Endothelial cell of umbilical vein (primary cell): ENCODE data around the gene ZFYVE16. TPM values are rescaled to one million over a fixed set of nuclear protein-coding genes. Genes with fewer than 3 reads are reported as not detected.
"Not testable (repeated sequence)": the region's sequence is repeated elsewhere in the genome, so short reads cannot be mapped to it uniquely, and the experiment has no call there.

Experiments
- BruUV-seq: library from RNA; stranded (reverse); fragments of 400-500 nt; replicated peaks from 2 replicates; lab custom pipeline; 2021; lab: Mats Ljungman, UMichigan
- CTCF ChIA-PET: fragments of 300-600, 350-600 bp; sonication (Branson Sonifier 250); formaldehyde crosslinking; loops from one replicate; lab custom pipeline; 2021; ENCODE audit warnings: antibody characterized with exemption, inconsistent platforms; lab: Charles Lee
- POLR2A ChIA-PET: fragments of 300-600, 350-600 bp; sonication (Branson Sonifier 250); formaldehyde crosslinking; loops from one replicate; lab custom pipeline; 2021; ENCODE audit warnings: antibody characterized with exemption, inconsistent platforms; lab: Charles Lee
- DNase-seq: peaks from one replicate; pipeline ENCODE4 v3.0.0-alpha.2; 2011; ENCODE audit warnings: low read depth, low spot score
- FAIRE-seq: peaks from 2 replicates; lab custom pipeline; 2011; peaks lifted over from hg19 to GRCh38; lab: Jason Lieb, UNC
- H2AFZ ChIP-seq: 2 replicates; pipeline ENCODE4 v1.6.0; 2012; ENCODE audit warnings: low read depth, low read length, control low read depth, inconsistent platforms
- H3K27ac ChIP-seq: 2 replicates; pipeline ENCODE4 v1.5.1; 2011; ENCODE audit warnings: low read depth, mild to moderate bottlenecking, control low read depth, low read length, moderate library complexity; ENCODE audit not compliant: insufficient read depth
- H3K27me3 ChIP-seq, 2 experiments: 2 replicates each; pipeline versions ENCODE4 v1.6.0 to v1.6.1; 2011; ENCODE audit warnings: low read length in 2 of 2, mixed read lengths in 1 of 2; ENCODE audit not compliant: control insufficient read depth in 2 of 2, insufficient read depth in 2 of 2
- H3K36me3 ChIP-seq, 2 experiments: 2 replicates in 1 of 2; 3 replicates in 1 of 2; pipeline ENCODE4 v1.5.1; 2011; ENCODE audit warnings: low read length in 2 of 2, mild to moderate bottlenecking in 1 of 2, moderate library complexity in 1 of 2; ENCODE audit not compliant: control insufficient read depth in 2 of 2, insufficient read depth in 2 of 2; ENCODE audit errors: extremely low read depth in 1 of 2
- H3K4me1 ChIP-seq: 3 replicates; pipeline ENCODE4 v1.5.1; 2011; ENCODE audit warnings: mild to moderate bottlenecking, low read length; ENCODE audit not compliant: control insufficient read depth, insufficient read depth; ENCODE audit errors: extremely low read depth
- H3K4me2 ChIP-seq: 2 replicates; pipeline ENCODE4 v1.6.1; 2011; ENCODE audit warnings: low read length, control low read depth, mixed read lengths; ENCODE audit not compliant: insufficient read depth
- H3K4me3 ChIP-seq, 3 experiments: fragments of 200-600 bp in 1 of 3; sonication (generic), shearing (Covaris generic) in 1 of 3; replicated peaks in 1 of 3; 2 replicates each; pipeline ENCODE4 v1.5.1; 2011 to 2016; ENCODE audit warnings: control low read depth in 3 of 3, low read length in 3 of 3, mild to moderate bottlenecking in 2 of 3, inconsistent platforms in 1 of 3, low read depth in 1 of 3, moderate library complexity in 1 of 3; ENCODE audit not compliant: insufficient read depth in 1 of 3
- H3K79me2 ChIP-seq: 2 replicates; pipeline ENCODE4 v1.6.0; 2012; ENCODE audit warnings: low read length, inconsistent platforms; ENCODE audit not compliant: control insufficient read depth, insufficient read depth
- H3K9ac ChIP-seq: replicated peaks from 2 replicates; pipeline ENCODE3; 2011; ENCODE audit warnings: low read length, control low read depth; ENCODE audit not compliant: insufficient read depth; ENCODE audit errors: extremely low read depth
- H3K9me1 ChIP-seq: replicated peaks from 3 replicates; pipeline ENCODE4 v1.6.0; 2011; ENCODE audit warnings: mild to moderate bottlenecking, low read length; ENCODE audit not compliant: control insufficient read depth, insufficient read depth; ENCODE audit errors: extremely low read depth
- H3K9me3 ChIP-seq: replicated peaks from 2 replicates; pipeline ENCODE4 v1.5.1; 2012; ENCODE audit warnings: low read length, inconsistent platforms; ENCODE audit not compliant: control insufficient read depth, insufficient read depth
- H4K20me1 ChIP-seq: replicated peaks from 2 replicates; pipeline ENCODE3; 2011; ENCODE audit warnings: mild to moderate bottlenecking, low read length; ENCODE audit not compliant: control insufficient read depth, insufficient read depth; ENCODE audit errors: extremely low read depth
- EZH2 ChIP-seq: IDR thresholded peaks from 2 replicates; pipeline ENCODE4 v1.6.1; 2012; ENCODE audit warnings: borderline replicate concordance, low read depth, mild to moderate bottlenecking, moderate library complexity, low read length, inconsistent platforms; ENCODE audit not compliant: severe bottlenecking
- FOS ChIP-seq: IDR thresholded peaks from 2 replicates; pipeline ENCODE4 v1.6.1; 2011; ENCODE audit warnings: mild to moderate bottlenecking, low read length, moderate library complexity, borderline replicate concordance; ENCODE audit not compliant: insufficient read depth
- GATA2 ChIP-seq: IDR thresholded peaks from 2 replicates; pipeline ENCODE4 v1.7.0; 2011; ENCODE audit warnings: low read depth, mild to moderate bottlenecking, moderate library complexity, mixed read lengths, low read length; ENCODE audit not compliant: insufficient read length, insufficient read depth
- JUN ChIP-seq: IDR thresholded peaks from 2 replicates; pipeline ENCODE4 v1.6.1; 2011; ENCODE audit warnings: borderline replicate concordance, low read depth; ENCODE audit not compliant: insufficient read length, insufficient read depth
- MYC ChIP-seq: IDR thresholded peaks from one replicate; pipeline ENCODE4 v1.6.1; 2011; ENCODE audit warnings: mild to moderate bottlenecking, low read depth, low read length
- POLR2A ChIP-seq: IDR thresholded peaks from 2 replicates; pipeline ENCODE4 v1.6.1; 2012; ENCODE audit warnings: low read depth, mild to moderate bottlenecking, control low read depth, low read length
- POLR2AphosphoS5 ChIP-seq: IDR thresholded peaks from 2 replicates; pipeline ENCODE4 v1.6.1; 2012; ENCODE audit warnings: low read depth, mild to moderate bottlenecking, control low read depth, low read length, moderate library complexity; ENCODE audit not compliant: insufficient read depth
- dilution Hi-C: fragments of 300-500 bp; cut with MboI; formaldehyde crosslinking; loops from one replicate; pipeline ENCODE4 v1.15.0; 2019; ENCODE audit warnings: low sequenced_read_pairs; ENCODE audit not compliant: extremely low pct_ligation_motif_present
- intact Hi-C: fragments of 100-400 bp; cut with micrococcal nuclease; formaldehyde crosslinking; loops from one replicate; pipeline ENCODE4 v1.10.0; 2022
- polyA plus RNA-seq, 4 experiments: library from polyadenylated mRNA; depleted of rRNA in 3 of 4; stranded (reverse) in 3 of 4; unstranded in 1 of 4; fragments of >200 nt; gene quantifications; 2 replicates each; pipeline versions ENCODE4 v1.2.1 to v1.2.3, GENCODE V29; 2011 to 2012; ENCODE audit warnings: missing spikeins in 1 of 4
- total RNA-seq: library from RNA; stranded (reverse); gene quantifications from 2 replicates; pipeline ENCODE4 v1.2.3, GENCODE V29; 2021
- TF ChIP-seq, protein P1 (sequence below): IDR thresholded peaks from 2 replicates; pipeline ENCODE4 v1.6.1; 2011; ENCODE audit not compliant: insufficient read depth, insufficient read length
- TF ChIP-seq, protein P2 (sequence below), 2 donors: IDR thresholded peaks; 1 replicate in 1 of 2; 2 replicates in 1 of 2; pipeline ENCODE4 v1.5.1; 2011; ENCODE audit warnings: low read length in 2 of 2, mild to moderate bottlenecking in 2 of 2, moderate library complexity in 2 of 2, control low read depth in 1 of 2, inconsistent platforms in 1 of 2, low read depth in 1 of 2; ENCODE audit not compliant: insufficient read depth in 1 of 2; ENCODE audit errors: extremely low read depth in 1 of 2

ZFYVE16 gene
- total and polyA plus RNA-seq, 2 donors (not counting 3 experiments of a cell fraction or from before 2014, with no cell fraction given) = 5.1 to 43.1 TPM

DNA sequence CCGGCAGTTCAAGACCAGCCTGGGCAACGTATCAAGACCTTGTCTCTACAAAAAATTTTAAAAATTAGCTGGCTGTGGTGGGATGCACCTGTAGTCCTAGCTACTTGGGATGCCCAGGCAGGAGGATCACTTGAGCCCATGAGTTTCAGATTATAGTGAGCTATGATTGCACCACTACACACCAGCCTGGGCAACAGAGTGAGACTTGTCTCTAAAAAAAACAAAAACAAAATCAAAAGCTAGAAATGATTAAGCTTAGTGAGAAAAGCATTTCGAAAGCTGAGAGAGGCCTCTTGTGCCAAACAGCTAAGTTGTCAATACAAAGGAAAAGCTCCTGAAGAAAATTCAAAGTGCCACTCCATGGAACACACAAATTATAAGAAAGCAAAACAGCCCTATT lies 84.9 kb downstream of the ZFYVE16 start:
- no peaks in the 10 kb centered on the region for H3K9me1 ChIP-seq
- no peaks in the 10 kb centered on the region for H3K9me3 ChIP-seq
- H3K27me3 ChIP-seq = no peaks in the 10 kb centered on the region
- ChIA-PET CTCF (interaction anchor here (1.8 to 2.6 kb wide), 3 partner anchors 12 to 179 kb away, joined by 4 to 10 read pairs (median 8); no protein-coding TSS in a partner anchor), POLR2A (no interaction called here)
- BruUV-seq = no TSS peak
- no peaks in the 10 kb centered on the region for H4K20me1 ChIP-seq
- H3K36me3 ChIP-seq = no peaks in the 10 kb centered on the region
- dilution Hi-C loops = no loop called here
- no peak overlapping the region for H3K4me2 ChIP-seq
- H2AFZ ChIP-seq = no peak overlapping the region
- no peak overlapping the region for H3K4me3 ChIP-seq
- no peak overlapping the region for H3K27ac ChIP-seq
- H3K9ac ChIP-seq = no peak overlapping the region
- no peaks in the 10 kb centered on the region for H3K79me2 ChIP-seq
- TF ChIP-seq FOS = no peak
- no peak for TF ChIP-seq POLR2AphosphoS5
- TF ChIP-seq POLR2A = no peak
- TF ChIP-seq MYC = no peak
- no peak for TF ChIP-seq GATA2
- TF ChIP-seq JUN = no peak
- TF ChIP-seq, protein P1, sequence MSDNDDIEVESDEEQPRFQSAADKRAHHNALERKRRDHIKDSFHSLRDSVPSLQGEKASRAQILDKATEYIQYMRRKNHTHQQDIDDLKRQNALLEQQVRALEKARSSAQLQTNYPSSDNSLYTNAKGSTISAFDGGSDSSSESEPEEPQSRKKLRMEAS = no peak
- no peak for TF ChIP-seq EZH2
- TF ChIP-seq, protein P2, sequence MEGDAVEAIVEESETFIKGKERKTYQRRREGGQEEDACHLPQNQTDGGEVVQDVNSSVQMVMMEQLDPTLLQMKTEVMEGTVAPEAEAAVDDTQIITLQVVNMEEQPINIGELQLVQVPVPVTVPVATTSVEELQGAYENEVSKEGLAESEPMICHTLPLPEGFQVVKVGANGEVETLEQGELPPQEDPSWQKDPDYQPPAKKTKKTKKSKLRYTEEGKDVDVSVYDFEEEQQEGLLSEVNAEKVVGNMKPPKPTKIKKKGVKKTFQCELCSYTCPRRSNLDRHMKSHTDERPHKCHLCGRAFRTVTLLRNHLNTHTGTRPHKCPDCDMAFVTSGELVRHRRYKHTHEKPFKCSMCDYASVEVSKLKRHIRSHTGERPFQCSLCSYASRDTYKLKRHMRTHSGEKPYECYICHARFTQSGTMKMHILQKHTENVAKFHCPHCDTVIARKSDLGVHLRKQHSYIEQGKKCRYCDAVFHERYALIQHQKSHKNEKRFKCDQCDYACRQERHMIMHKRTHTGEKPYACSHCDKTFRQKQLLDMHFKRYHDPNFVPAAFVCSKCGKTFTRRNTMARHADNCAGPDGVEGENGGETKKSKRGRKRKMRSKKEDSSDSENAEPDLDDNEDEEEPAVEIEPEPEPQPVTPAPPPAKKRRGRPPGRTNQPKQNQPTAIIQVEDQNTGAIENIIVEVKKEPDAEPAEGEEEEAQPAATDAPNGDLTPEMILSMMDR (IDR thresholded peaks at IDR 0.05; ENCODE audit: extremely low read depth in 1 of 2, insufficient read depth in 1 of 2, low read depth in 1 of 2, low read length in 2 of 2) = no peak
- no peaks in the 10 kb centered on the region for H3K4me1 ChIP-seq
- intact Hi-C loops = no loop called here
- DNase-seq (no peak), FAIRE-seq (no peak)

DNA sequence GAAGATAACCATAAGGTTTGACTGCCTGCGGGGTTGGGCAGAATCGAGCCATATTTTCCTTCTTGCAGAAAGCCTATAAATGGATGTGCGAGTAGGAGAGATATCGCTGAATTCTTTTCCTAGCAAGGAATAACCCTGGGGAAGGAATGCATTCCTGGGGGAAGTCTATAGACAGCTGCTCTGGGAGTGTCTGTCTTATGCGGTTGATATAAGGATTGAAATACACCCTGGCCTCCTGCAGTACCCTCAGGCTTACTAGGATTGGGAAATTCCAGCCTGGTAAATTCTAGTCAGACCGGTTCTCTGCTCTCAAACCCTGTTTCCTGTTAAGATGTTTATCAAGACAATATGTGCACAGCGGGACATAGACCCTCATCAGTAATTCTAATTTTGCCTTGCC lies 85.6 kb downstream of the ZFYVE16 start:
- H3K27me3 ChIP-seq, BruUV-seq, H2AFZ ChIP-seq, intact Hi-C loops, H3K79me2 ChIP-seq, H3K4me3 ChIP-seq, H3K4me1 ChIP-seq, H3K9me1 ChIP-seq, DNase-seq, POLR2A ChIA-PET, H3K9me3 ChIP-seq, H3K27ac ChIP-seq, H3K4me2 ChIP-seq, dilution Hi-C loops, H3K36me3 ChIP-seq, H4K20me1 ChIP-seq, H3K9ac ChIP-seq, FAIRE-seq: not testable (repeated sequence)
- CTCF ChIA-PET = interaction anchor here (1.8 to 2.6 kb wide), 3 partner anchors 12 to 179 kb away, joined by 4 to 10 read pairs (median 8); no protein-coding TSS in a partner anchor
